WTC11 (cell line): Measurements from ENCODE around the gene IRF2. TPM values are rescaled to one million over a fixed set of nuclear protein-coding genes. Genes with fewer than 3 reads are reported as not detected.

Source experiments
- ATAC-seq: fragments of 200-7000 bp; cut with Tn5 transposase; 2 replicates; pipeline ENCODE4 v1.10.0; 2021; ENCODE audit warnings: mild to moderate bottlenecking, moderate library complexity
- CTCF ChIA-PET: fragments of 300-600 bp; sonication (Branson Sonifier 250); formaldehyde crosslinking; loops from one replicate; lab custom pipeline; 2021; ENCODE audit warnings: antibody characterized with exemption; lab: Charles Lee
- POLR2A ChIA-PET: fragments of 350-600 bp; sonication (Branson Sonifier 250); formaldehyde crosslinking; loops from one replicate; lab custom pipeline; 2021; ENCODE audit warnings: antibody characterized with exemption; lab: Charles Lee
- DNase-seq: peaks from one replicate; pipeline ENCODE4 v3.0.0; 2021; ENCODE audit warnings: low spot score
- H3K27ac Mint-ChIP-seq: 2 replicates; pipeline ENCODE4 v1.8.0; 2021; ENCODE audit warnings: mixed read lengths
- H3K27me3 Mint-ChIP-seq: 2 replicates; pipeline ENCODE4 v1.8.0; 2021; ENCODE audit warnings: low read depth, mild to moderate bottlenecking, moderate library complexity, mixed read lengths
- H3K36me3 Mint-ChIP-seq: 2 replicates; pipeline ENCODE4 v1.8.0; 2021; ENCODE audit warnings: mixed read lengths
- H3K4me1 Mint-ChIP-seq: 2 replicates; pipeline ENCODE4 v1.8.0; 2022; ENCODE audit warnings: mixed read lengths
- H3K4me3 Mint-ChIP-seq: 2 replicates; pipeline ENCODE4 v1.8.0; 2021; ENCODE audit warnings: mild to moderate bottlenecking, moderate library complexity, mixed read lengths
- H3K9me3 Mint-ChIP-seq: 2 replicates; pipeline ENCODE4 v1.8.0; 2021; ENCODE audit warnings: mixed read lengths
- ARID4B ChIP-seq: sonication (generic); formaldehyde crosslinking; IDR thresholded peaks from 2 replicates; pipeline ENCODE4 v1.8.0; 2023; ENCODE audit warnings: missing genetic modification reagents, mild to moderate bottlenecking, borderline replicate concordance
- EMX1 ChIP-seq: fragments of 250-450 bp; sonication (Bioruptor Pico); IDR thresholded peaks from 2 replicates; pipeline ENCODE4 v1.8.0; 2021; ENCODE audit warnings: mild to moderate bottlenecking
- FOXK1 ChIP-seq: sonication (generic); formaldehyde crosslinking; IDR thresholded peaks from 2 replicates; pipeline ENCODE4 v1.8.0; 2022; ENCODE audit warnings: mild to moderate bottlenecking, moderate library complexity, missing genetic modification reagents
- GTF2I ChIP-seq: fragments of 250-450 bp; sonication (Bioruptor Pico); conservative IDR thresholded peaks from 2 replicates; pipeline ENCODE4 v1.4.0; 2021; ENCODE audit warnings: mild to moderate bottlenecking
- JAZF1 ChIP-seq: fragments of 250-450 bp; sonication (Bioruptor Pico); IDR thresholded peaks from 2 replicates; pipeline ENCODE4 v1.9.0; 2021; ENCODE audit warnings: moderate library complexity, mild to moderate bottlenecking, inconsistent platforms
- JUN ChIP-seq: sonication (generic); formaldehyde crosslinking; IDR thresholded peaks from 2 replicates; pipeline ENCODE4 v1.8.0; 2023; ENCODE audit warnings: mild to moderate bottlenecking, missing genetic modification reagents
- KAT7 ChIP-seq: sonication (generic); formaldehyde crosslinking; IDR thresholded peaks from 2 replicates; pipeline ENCODE4 v1.8.1; 2023; ENCODE audit warnings: missing genetic modification reagents, mild to moderate bottlenecking, borderline replicate concordance
- RORB ChIP-seq: fragments of 250-450 bp; sonication (Bioruptor Pico); IDR thresholded peaks from 2 replicates; pipeline ENCODE4 v1.9.0; 2021; ENCODE audit warnings: mild to moderate bottlenecking
- SMAD3 ChIP-seq: sonication (generic); formaldehyde crosslinking; IDR thresholded peaks from 2 replicates; pipeline ENCODE4 v1.8.0; 2022; ENCODE audit warnings: missing genetic modification reagents, mild to moderate bottlenecking, borderline replicate concordance
- STAT6 ChIP-seq: sonication (generic); formaldehyde crosslinking; conservative IDR thresholded peaks from 2 replicates; pipeline ENCODE4 v1.8.1; 2023; ENCODE audit warnings: mild to moderate bottlenecking, low read depth, missing genetic modification reagents, moderate library complexity
- TEAD1 ChIP-seq: sonication (generic); formaldehyde crosslinking; IDR thresholded peaks from 2 replicates; pipeline ENCODE4 v1.8.0; 2022; ENCODE audit warnings: mild to moderate bottlenecking, missing genetic modification reagents
- TP53 ChIP-seq: sonication (generic); formaldehyde crosslinking; IDR thresholded peaks from 2 replicates; pipeline ENCODE4 v1.8.1; 2023; ENCODE audit warnings: mild to moderate bottlenecking, missing genetic modification reagents
- ZNF121 ChIP-seq: sonication (generic); formaldehyde crosslinking; IDR thresholded peaks from 2 replicates; pipeline ENCODE4 v1.8.0; 2023; ENCODE audit warnings: missing genetic modification reagents
- ZNF263 ChIP-seq: sonication (generic); formaldehyde crosslinking; IDR thresholded peaks from 2 replicates; pipeline ENCODE4 v1.8.1; 2022; ENCODE audit warnings: low read depth, mild to moderate bottlenecking, moderate library complexity, missing genetic modification reagents
- ZNF425 ChIP-seq: fragments of 250-450 bp; sonication (Bioruptor Pico); conservative IDR thresholded peaks from 2 replicates; pipeline ENCODE4 v1.9.0; 2021; ENCODE audit warnings: mild to moderate bottlenecking
- ZNF532 ChIP-seq: fragments of 250-450 bp; sonication (Bioruptor Pico); IDR thresholded peaks from 2 replicates; pipeline ENCODE4 v1.9.0; 2021; ENCODE audit warnings: mild to moderate bottlenecking, borderline replicate concordance
- total RNA-seq: library from RNA; stranded (reverse); gene quantifications from 3 replicates; pipeline ENCODE4 v1.2.3, GENCODE V29; 2021

The IRF2 gene
- total RNA-seq, 1 experiment from 2014 or later, result 11.8 TPM

GRCh38 chr4:184452740-184453139, 21.6 kb downstream of the IRF2 start:
- Mint-ChIP-seq H3K27ac (no peak overlapping the region), H3K4me3 (no peak overlapping the region), H3K9me3 (no peaks in the 10 kb centered on the region), H3K36me3 (no peaks in the 10 kb centered on the region; the same call in 1 of the 2 replicates), H3K4me1 (peaks cover 84% of the 10 kb centered on the region), H3K27me3 (no peaks in the 10 kb centered on the region)
- TF ChIP-seq ZNF532 (no peak), TP53 (CRISPR knock-in tag) (no peak), ZNF121 (CRISPR knock-in tag) (no peak), TEAD1 (CRISPR knock-in tag) (no peak), JUN (CRISPR knock-in tag) (no peak), ARID4B (CRISPR knock-in tag) (no peak), KAT7 (CRISPR knock-in tag) (no peak), ZNF425 (no peak), JAZF1 (CRISPR knock-in tag) (no peak), RORB (CRISPR knock-in tag) (no peak), GTF2I (no peak), ZNF263 (no peak), EMX1 (CRISPR knock-in tag) (no peak), SMAD3 (CRISPR knock-in tag) (no peak), FOXK1 (CRISPR knock-in tag) (no peak), STAT6 (no peak)
- ATAC-seq, result no peak
- no peak for DNase-seq
- POLR2A ChIA-PET, result interaction anchor here (0.6 kb wide), 1 partner anchor 21 kb away, joined by 5 read pairs; no protein-coding TSS in a partner anchor
- CTCF ChIA-PET, result interaction anchor here (1.3 to 1.4 kb wide), 2 partner anchors 9 to 189 kb away, joined by 3 to 4 read pairs; no protein-coding TSS in a partner anchor
